ENCODE measurements around the gene HHIPL1.

GRCh38 chr14:99636487-99636886 lies 8.4 kb upstream of the HHIPL1 start:
- TF ChIP-seq, protein P1, sequence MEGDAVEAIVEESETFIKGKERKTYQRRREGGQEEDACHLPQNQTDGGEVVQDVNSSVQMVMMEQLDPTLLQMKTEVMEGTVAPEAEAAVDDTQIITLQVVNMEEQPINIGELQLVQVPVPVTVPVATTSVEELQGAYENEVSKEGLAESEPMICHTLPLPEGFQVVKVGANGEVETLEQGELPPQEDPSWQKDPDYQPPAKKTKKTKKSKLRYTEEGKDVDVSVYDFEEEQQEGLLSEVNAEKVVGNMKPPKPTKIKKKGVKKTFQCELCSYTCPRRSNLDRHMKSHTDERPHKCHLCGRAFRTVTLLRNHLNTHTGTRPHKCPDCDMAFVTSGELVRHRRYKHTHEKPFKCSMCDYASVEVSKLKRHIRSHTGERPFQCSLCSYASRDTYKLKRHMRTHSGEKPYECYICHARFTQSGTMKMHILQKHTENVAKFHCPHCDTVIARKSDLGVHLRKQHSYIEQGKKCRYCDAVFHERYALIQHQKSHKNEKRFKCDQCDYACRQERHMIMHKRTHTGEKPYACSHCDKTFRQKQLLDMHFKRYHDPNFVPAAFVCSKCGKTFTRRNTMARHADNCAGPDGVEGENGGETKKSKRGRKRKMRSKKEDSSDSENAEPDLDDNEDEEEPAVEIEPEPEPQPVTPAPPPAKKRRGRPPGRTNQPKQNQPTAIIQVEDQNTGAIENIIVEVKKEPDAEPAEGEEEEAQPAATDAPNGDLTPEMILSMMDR (conservative IDR thresholded peaks at IDR 0.05; ENCODE audit: low read length) = no peak
- no peak for TF ChIP-seq EZH2phosphoT487 (IDR thresholded peaks at IDR 0.05; ENCODE audit: borderline replicate concordance, low read depth, low read length)
